MM.1S (cell line): Measurements from ENCODE around the gene BBIP1.

Experiments used
- DNase-seq: peaks from one replicate; pipeline ENCODE4 v3.0.0-alpha.2; 2015
- H2AFZ ChIP-seq: fragments of 300-600 bp; sonication (generic); 2 replicates; pipeline ENCODE4 v1.6.0; 2016; ENCODE audit warnings: antibody characterized with exemption, low read length
- H3F3A ChIP-seq: fragments of 300-600 bp; sonication (generic); 2 replicates; pipeline ENCODE4 v1.6.1; 2016; ENCODE audit warnings: mild to moderate bottlenecking, antibody characterized with exemption, low read length, moderate library complexity, mixed read lengths; ENCODE audit not compliant: insufficient read depth
- H3K27ac ChIP-seq: fragments of 300-600 bp; sonication (generic); 2 replicates; pipeline ENCODE4 v1.5.1; 2016; ENCODE audit warnings: mild to moderate bottlenecking, low read length
- H3K27me3 ChIP-seq: fragments of 300-600 bp; sonication (generic); replicated peaks from 2 replicates; pipeline ENCODE4 v1.6.0; 2016; ENCODE audit warnings: low read length; ENCODE audit not compliant: insufficient read depth
- H3K36me3 ChIP-seq: fragments of 300-600 bp; sonication (generic); replicated peaks from 2 replicates; pipeline ENCODE4 v1.6.1; 2016; ENCODE audit warnings: mild to moderate bottlenecking, low read length, mixed read lengths; ENCODE audit not compliant: insufficient read depth
- H3K4me1 ChIP-seq: fragments of 300-600 bp; sonication (generic); 2 replicates; pipeline ENCODE4 v1.6.1; 2016; ENCODE audit warnings: low read length, mixed read lengths
- H3K4me2 ChIP-seq: fragments of 300-600 bp; sonication (generic); 2 replicates; pipeline ENCODE4 v1.6.0; 2016; ENCODE audit warnings: low read depth, low read length
- H3K4me3 ChIP-seq: fragments of 300-600 bp; sonication (generic); 2 replicates; pipeline ENCODE4 v1.5.1; 2016; ENCODE audit warnings: low read length, mixed read lengths
- H3K79me2 ChIP-seq: fragments of 300-600 bp; sonication (generic); 2 replicates; pipeline ENCODE4 v1.6.1; 2016; ENCODE audit warnings: mixed run types, low read length, mixed read lengths
- H3K9ac ChIP-seq: fragments of 300-600 bp; sonication (generic); 2 replicates; pipeline ENCODE4 v1.6.1; 2016; ENCODE audit warnings: low read length, mixed read lengths
- H3K9me2 ChIP-seq: fragments of 300-600 bp; sonication (generic); replicated peaks from 2 replicates; pipeline ENCODE4 v1.6.1; 2016; ENCODE audit warnings: mild to moderate bottlenecking, low read length, mixed read lengths; ENCODE audit not compliant: insufficient read depth
- H3K9me3 ChIP-seq: fragments of 300-600 bp; sonication (generic); replicated peaks from 2 replicates; pipeline ENCODE4 v1.6.1; 2016; ENCODE audit warnings: mild to moderate bottlenecking, low read length, mixed read lengths; ENCODE audit not compliant: insufficient read depth
- H4K20me1 ChIP-seq: fragments of 300-600 bp; sonication (generic); 2 replicates; pipeline ENCODE4 v1.6.1; 2016; ENCODE audit warnings: mild to moderate bottlenecking, low read length, moderate library complexity, mixed read lengths; ENCODE audit not compliant: insufficient read depth
- EZH2 ChIP-seq: fragments of 300-600 bp; sonication (generic); optimal IDR thresholded peaks from 2 replicates; pipeline ENCODE3; 2017; ENCODE audit warnings: low read depth, mild to moderate bottlenecking, antibody characterized with exemption, low read length, mixed read lengths
- EZH2phosphoT487 ChIP-seq: fragments of 300-600 bp; sonication (generic); IDR thresholded peaks from 2 replicates; pipeline ENCODE4 v1.6.1; 2018; ENCODE audit warnings: antibody characterized with exemption, low read length
- TF ChIP-seq, protein P1 (sequence below): fragments of 300-600 bp; sonication (generic); IDR thresholded peaks from 2 replicates; pipeline ENCODE4 v1.5.1; 2016; ENCODE audit warnings: antibody characterized with exemption, low read length, mixed read lengths

The BBIP1 gene

DNA sequence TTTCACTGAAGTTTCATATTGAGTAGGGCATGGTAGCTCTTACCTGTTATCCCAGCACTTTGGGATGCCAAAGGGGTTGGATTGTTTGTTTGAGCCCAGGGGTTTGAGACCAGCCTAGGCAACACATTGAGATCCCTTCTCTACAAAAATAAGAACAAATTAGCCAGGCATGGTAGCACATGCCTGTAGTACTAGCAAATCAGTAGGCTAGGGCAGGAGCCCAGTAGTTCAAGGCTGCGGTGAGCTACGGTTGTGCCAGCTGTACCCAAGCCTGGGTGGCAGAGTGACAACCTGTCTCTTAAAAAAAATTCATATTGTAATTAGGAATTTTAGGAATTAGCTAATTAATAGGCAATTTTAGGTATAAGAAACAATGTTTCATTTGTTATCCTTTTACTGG is 18.0 kb downstream of the BBIP1 start:
- Histone ChIP-seq H3K36me3 (no peaks in the 10 kb centered on the region), H3F3A (peaks cover 7% of the 10 kb centered on the region; the same call in 1 of the 2 replicates), H3K4me1 (peaks cover 27% of the 10 kb centered on the region), H3K4me2 (no peak overlapping the region), H3K4me3 (no peak overlapping the region), H3K27me3 (no peaks in the 10 kb centered on the region), H3K27ac (no peak overlapping the region), H3K9me3 (no peaks in the 10 kb centered on the region), H3K79me2 (no peaks in the 10 kb centered on the region), H4K20me1 (no peaks in the 10 kb centered on the region), H2AFZ (no peak overlapping the region), H3K9ac (no peak overlapping the region), H3K9me2 (no peaks in the 10 kb centered on the region)
- DNase-seq = no peak
- TF ChIP-seq, protein P1, sequence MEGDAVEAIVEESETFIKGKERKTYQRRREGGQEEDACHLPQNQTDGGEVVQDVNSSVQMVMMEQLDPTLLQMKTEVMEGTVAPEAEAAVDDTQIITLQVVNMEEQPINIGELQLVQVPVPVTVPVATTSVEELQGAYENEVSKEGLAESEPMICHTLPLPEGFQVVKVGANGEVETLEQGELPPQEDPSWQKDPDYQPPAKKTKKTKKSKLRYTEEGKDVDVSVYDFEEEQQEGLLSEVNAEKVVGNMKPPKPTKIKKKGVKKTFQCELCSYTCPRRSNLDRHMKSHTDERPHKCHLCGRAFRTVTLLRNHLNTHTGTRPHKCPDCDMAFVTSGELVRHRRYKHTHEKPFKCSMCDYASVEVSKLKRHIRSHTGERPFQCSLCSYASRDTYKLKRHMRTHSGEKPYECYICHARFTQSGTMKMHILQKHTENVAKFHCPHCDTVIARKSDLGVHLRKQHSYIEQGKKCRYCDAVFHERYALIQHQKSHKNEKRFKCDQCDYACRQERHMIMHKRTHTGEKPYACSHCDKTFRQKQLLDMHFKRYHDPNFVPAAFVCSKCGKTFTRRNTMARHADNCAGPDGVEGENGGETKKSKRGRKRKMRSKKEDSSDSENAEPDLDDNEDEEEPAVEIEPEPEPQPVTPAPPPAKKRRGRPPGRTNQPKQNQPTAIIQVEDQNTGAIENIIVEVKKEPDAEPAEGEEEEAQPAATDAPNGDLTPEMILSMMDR = no peak
- TF ChIP-seq EZH2phosphoT487 (no peak), EZH2 (no peak)

DNA sequence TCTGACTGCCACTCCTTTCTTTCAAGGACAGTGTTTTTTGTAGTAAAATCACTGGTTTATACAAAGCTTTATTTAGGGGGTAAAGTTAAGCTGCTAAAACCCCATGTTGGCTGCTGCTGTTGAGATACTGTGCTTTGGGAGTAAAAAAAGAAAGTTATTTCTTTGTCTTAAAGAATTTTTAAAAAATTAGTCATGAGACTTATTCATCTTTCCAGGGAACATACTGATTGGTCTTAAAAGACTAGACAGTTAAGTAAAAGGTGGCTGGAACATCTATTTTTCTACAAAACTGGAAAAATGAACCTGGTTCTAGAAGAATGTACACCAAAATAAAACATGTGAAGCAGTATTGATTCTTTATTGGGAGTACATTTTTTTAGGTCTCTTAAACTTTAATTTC is 20.6 kb downstream of the BBIP1 start:
- Histone ChIP-seq H3K9me3 (no peaks in the 10 kb centered on the region), H3K4me1 (peaks cover 14% of the 10 kb centered on the region), H2AFZ (no peak overlapping the region), H3K27ac (no peak overlapping the region), H3K4me2 (no peak overlapping the region), H3K79me2 (no peaks in the 10 kb centered on the region), H3K9ac (no peak overlapping the region), H3K27me3 (no peaks in the 10 kb centered on the region), H3K4me3 (no peak overlapping the region), H3K36me3 (no peaks in the 10 kb centered on the region), H4K20me1 (no peaks in the 10 kb centered on the region), H3F3A (no peaks in the 10 kb centered on the region), H3K9me2 (no peaks in the 10 kb centered on the region)
- no peak for DNase-seq
- TF ChIP-seq, protein P1 = no peak
- TF ChIP-seq EZH2phosphoT487 (no peak), EZH2 (no peak)

DNA sequence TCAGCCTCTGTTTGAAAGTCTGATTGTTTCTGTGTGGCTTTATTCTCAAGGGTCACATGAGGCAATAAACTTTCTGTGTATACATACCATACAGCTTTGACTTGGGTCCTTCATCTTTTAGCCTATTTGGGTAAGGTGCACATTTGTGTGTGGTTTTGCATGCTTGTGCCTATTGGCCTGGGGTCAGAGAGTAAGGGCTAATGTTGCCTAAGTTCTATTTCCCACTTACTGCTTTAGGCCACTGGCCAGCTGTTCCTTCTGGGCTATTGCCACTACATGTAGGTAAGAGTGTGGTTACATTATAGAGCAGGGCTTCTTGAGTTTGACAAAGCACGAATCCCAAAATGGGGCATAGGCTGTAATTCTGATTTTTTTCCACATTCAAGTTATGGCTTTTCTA is 21.8 kb downstream of the BBIP1 start:
- no peaks in the 10 kb centered on the region for H3K27me3 ChIP-seq
- H3F3A ChIP-seq = no peaks in the 10 kb centered on the region
- H2AFZ ChIP-seq = no peak overlapping the region
- H3K4me3 ChIP-seq = no peak overlapping the region
- no peak for DNase-seq
- no peak overlapping the region for H3K4me2 ChIP-seq
- H3K79me2 ChIP-seq = no peaks in the 10 kb centered on the region
- H3K9ac ChIP-seq = no peak overlapping the region
- no peak for TF ChIP-seq EZH2phosphoT487
- TF ChIP-seq EZH2 = no peak
- TF ChIP-seq, protein P1 = no peak
- H4K20me1 ChIP-seq = no peaks in the 10 kb centered on the region
- H3K9me3 ChIP-seq = no peaks in the 10 kb centered on the region
- peaks cover 2% of the 10 kb centered on the region for H3K4me1 ChIP-seq
- no peaks in the 10 kb centered on the region for H3K9me2 ChIP-seq
- no peaks in the 10 kb centered on the region for H3K36me3 ChIP-seq
- no peak overlapping the region for H3K27ac ChIP-seq
